Measurements from ENCODE around the gene BTF3L4. TPM values are rescaled to one million over a fixed set of nuclear protein-coding genes. Genes with fewer than 3 reads are reported as not detected.

Gene BTF3L4
- total and polyA plus RNA-seq, 12 donors, result 39.4 to 126 (median 55.6) TPM

DNA sequence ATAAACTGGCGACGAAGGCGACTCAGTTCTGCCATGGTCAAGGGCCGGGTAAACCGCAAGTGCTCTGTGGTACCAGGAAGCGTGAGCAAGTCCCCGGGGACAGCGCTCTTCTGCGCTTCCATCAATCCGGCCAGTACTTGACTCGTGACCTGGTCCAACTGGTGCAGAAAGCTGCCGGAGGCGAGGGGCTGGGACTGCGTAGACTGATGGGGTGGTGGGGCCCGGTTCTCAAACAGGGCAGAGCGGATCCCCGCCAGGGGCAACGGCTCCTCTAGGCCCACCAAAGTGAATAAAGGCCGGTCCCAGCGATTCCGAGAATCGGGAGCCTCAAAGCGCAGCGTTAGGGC, 23.3 kb upstream of the BTF3L4 start:
- DNase-seq, result peak; percentile 42 to 77 (median 60)
- H3K27me3 ChIP-seq, result no peaks in the 10 kb centered on the region
- peaks cover 0 to 5% of the 10 kb centered on the region in 2 donors for H3K36me3 ChIP-seq (replicated peaks in 1 of 2)
- intact Hi-C loops (cut with DNase I), result no loop called here
- TF ChIP-seq, protein P1, sequence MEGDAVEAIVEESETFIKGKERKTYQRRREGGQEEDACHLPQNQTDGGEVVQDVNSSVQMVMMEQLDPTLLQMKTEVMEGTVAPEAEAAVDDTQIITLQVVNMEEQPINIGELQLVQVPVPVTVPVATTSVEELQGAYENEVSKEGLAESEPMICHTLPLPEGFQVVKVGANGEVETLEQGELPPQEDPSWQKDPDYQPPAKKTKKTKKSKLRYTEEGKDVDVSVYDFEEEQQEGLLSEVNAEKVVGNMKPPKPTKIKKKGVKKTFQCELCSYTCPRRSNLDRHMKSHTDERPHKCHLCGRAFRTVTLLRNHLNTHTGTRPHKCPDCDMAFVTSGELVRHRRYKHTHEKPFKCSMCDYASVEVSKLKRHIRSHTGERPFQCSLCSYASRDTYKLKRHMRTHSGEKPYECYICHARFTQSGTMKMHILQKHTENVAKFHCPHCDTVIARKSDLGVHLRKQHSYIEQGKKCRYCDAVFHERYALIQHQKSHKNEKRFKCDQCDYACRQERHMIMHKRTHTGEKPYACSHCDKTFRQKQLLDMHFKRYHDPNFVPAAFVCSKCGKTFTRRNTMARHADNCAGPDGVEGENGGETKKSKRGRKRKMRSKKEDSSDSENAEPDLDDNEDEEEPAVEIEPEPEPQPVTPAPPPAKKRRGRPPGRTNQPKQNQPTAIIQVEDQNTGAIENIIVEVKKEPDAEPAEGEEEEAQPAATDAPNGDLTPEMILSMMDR (IDR thresholded peaks at IDR 0.05), result no peak
- no peak for TF ChIP-seq POLR2A (IDR thresholded peaks at IDR 0.05)
- H3K27ac ChIP-seq, result peak overlapping the region; percentile 70 to 97 (median 92)
- WGBS, 4 donors, result 1 to 4% (median 2%) methylated on average over 13 to 24 of the region's 24 CpGs
- H3K4me1 ChIP-seq (replicated peaks in 1 of 2), result peaks cover 14 to 33% of the 10 kb centered on the region in 2 donors
- H3K4me3 ChIP-seq, result peak overlapping the region in 3 of 4 donors; percentile 63 to 80 (median 65)
- no peaks in the 10 kb centered on the region for H3K9me3 ChIP-seq (replicated peaks in 1 of 3)

DNA sequence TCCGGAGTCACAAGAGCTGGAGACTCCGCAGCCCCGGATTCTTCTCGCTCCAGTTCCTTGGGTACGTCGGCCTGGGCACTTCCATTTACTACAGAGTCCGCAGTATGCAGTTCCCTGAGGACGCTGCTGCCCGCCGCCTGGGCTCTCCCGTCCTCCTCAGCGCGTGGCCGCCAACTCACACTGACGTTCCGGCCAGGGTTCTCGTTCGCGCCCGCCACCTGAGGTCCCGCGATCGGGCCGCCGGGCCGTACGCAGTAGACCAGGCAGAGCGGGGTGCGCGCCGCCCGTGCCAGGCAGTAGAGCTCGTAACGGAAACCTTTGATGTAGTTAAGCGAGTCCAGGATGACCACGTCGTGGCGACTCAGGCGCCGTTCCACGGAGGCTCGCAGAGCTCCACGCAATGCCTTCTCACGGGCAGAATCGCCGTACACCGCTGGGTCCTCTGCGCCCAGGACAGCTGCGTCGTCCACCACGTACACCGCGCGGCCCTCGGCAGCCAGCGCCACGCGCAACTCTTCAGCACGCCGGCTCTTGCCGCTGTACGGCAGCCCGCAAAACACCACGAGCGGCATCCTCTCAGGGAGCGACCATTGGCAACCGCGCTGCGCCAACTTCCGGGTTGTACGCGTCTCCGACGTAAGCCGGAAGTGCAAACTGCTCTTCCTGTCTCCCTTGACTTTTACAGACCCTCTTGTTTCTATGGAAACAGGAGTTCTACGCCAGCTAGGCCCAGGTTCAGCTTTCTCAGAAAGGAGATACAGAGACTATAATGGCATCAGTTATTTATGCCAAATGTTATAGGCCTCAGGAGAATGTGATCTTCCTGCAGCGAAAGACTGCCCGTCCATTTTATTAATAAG, 22.7 kb upstream of the BTF3L4 start, which contains the start of gene KTI12:
Gene KTI12 (minus strand): TSS at position 621 of the 860 bp plus-strand sequence. CDS start 49 bp downstream, at position 572.
- 2 to 14% (median 6%) methylated on average over 9 to 78 of the region's 78 CpGs for WGBS, 4 donors
- intact Hi-C loops (cut with DNase I), result no loop called here
- no peaks in the 10 kb centered on the region for H3K27me3 ChIP-seq
- peaks cover 14 to 33% of the 10 kb centered on the region in 2 donors for H3K4me1 ChIP-seq (replicated peaks in 1 of 2)
- no peaks in the 10 kb centered on the region for H3K9me3 ChIP-seq (replicated peaks in 1 of 3)
- no peaks in the 10 kb centered on the region for H3K36me3 ChIP-seq (replicated peaks in 1 of 2)
- peak within 1 kb of the TSS; percentile 70 to 97 (median 92) for H3K27ac ChIP-seq
- TF ChIP-seq POLR2A (IDR thresholded peaks at IDR 0.05), result peak; percentile 56 to 74
- TF ChIP-seq, protein P1 (IDR thresholded peaks at IDR 0.05), result no peak
- DNase-seq, result peak; percentile 79 to 94 (median 88)
- peak within 1 kb of the TSS; percentile 55 to 80 (median 64) for H3K4me3 ChIP-seq

DNA sequence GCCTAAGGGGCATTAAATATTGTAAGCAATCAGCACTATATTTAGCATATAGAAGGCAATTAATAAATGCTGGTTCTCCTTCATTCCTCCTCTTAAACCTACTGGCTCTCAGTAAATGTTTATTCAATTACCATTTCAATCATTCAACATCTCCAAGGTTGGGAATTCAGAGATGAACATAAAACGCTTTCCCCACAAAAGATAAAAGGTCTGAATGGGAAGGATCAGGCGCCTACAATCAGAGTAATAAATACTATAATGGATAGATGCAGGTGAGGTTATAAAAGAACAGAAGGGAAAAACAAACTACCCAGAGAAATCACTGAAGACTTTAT, 22.1 kb upstream of the BTF3L4 start:
- Histone ChIP-seq H3K27me3 (no peaks in the 10 kb centered on the region), H3K36me3 (replicated peaks in 1 of 2) (no peaks in the 10 kb centered on the region), H3K27ac (peak overlapping the region; percentile 70 to 97 (median 92)), H3K4me3 (peak overlapping the region in 1 of 4 donors; percentile 80), H3K4me1 (replicated peaks in 1 of 2) (peaks cover 14 to 33% of the 10 kb centered on the region in 2 donors), H3K9me3 (replicated peaks in 1 of 3) (no peaks in the 10 kb centered on the region)
- TF ChIP-seq, protein P1 (IDR thresholded peaks at IDR 0.05), result no peak
- no peak for TF ChIP-seq POLR2A (IDR thresholded peaks at IDR 0.05)
- WGBS, 4 donors, result 94 to 99% (median 95%) methylated on average over 2 of the region's 2 CpGs
- no peak for DNase-seq
- intact Hi-C loops (cut with DNase I), result no loop called here

DNA sequence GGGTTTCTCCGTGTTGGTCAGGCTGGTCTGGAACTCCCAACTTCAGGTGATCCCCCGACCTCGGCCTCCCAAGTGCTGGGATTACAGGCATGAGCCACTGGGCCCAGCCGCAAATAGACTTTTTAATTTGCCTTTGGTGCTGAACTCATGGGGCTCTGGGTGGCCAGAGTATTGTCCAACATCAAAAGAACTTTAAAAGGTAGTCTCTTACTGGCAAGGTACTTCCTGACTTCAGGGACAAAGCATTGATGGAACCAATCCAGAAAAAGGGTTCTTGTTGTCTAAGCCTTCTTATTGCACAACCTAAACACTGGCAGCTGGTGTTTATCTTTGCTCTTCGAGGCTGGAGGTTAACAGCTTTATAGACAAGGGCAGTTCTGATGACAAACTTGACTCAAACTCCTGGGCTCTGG, 18.7 kb upstream of the BTF3L4 start:
- Histone ChIP-seq H3K9me3 (replicated peaks in 1 of 3) (no peaks in the 10 kb centered on the region), H3K4me3 (no peak overlapping the region), H3K4me1 (replicated peaks in 1 of 2) (peaks cover 2 to 10% of the 10 kb centered on the region in 2 donors), H3K27me3 (no peaks in the 10 kb centered on the region), H3K36me3 (replicated peaks in 1 of 2) (peaks cover 0 to 18% of the 10 kb centered on the region in 2 donors), H3K27ac (no peak overlapping the region)
- intact Hi-C loops (cut with DNase I), result no loop called here
- WGBS, 4 donors, result 61 to 91% (median 84%) methylated on average over 4 to 5 of the region's 5 CpGs
- TF ChIP-seq POLR2A (IDR thresholded peaks at IDR 0.05), result no peak
- TF ChIP-seq, protein P1 (IDR thresholded peaks at IDR 0.05), result no peak
- DNase-seq, result peak in 2 of 7 donors; percentile 16 to 23

Measured in adrenal gland (tissue), 12 donors.